BJ (cell line): ENCODE measurements around the gene UBE2D2. TPM values are rescaled to one million over a fixed set of nuclear protein-coding genes. Genes with fewer than 3 reads are reported as not detected.

Source experiments
- CTCF ChIA-PET: fragments of 350-600 bp; formaldehyde crosslinking; extraction: SDS; loops from one replicate; lab custom pipeline; 2021; ENCODE audit warnings: antibody characterized with exemption, inconsistent platforms; lab: Yijun Ruan, JAX
- POLR2A ChIA-PET: fragments of 300-600 bp; sonication (Branson Sonifier 250); formaldehyde crosslinking; extraction: SDS; loops from one replicate; lab custom pipeline; 2021; ENCODE audit warnings: antibody characterized with exemption; lab: Charles Lee
- DNase-seq: peaks from one replicate; pipeline ENCODE4 v3.0.0-alpha.2; 2011; ENCODE audit warnings: low read depth
- H3K27me3 ChIP-seq: 2 replicates; pipeline ENCODE4 v1.6.0; 2011; ENCODE audit warnings: low read length; ENCODE audit not compliant: control insufficient read depth, insufficient read depth
- H3K36me3 ChIP-seq: 2 replicates; pipeline ENCODE4 v1.5.1; 2011; ENCODE audit warnings: low read length; ENCODE audit not compliant: control insufficient read depth, insufficient read depth
- H3K4me3 ChIP-seq: 2 replicates; pipeline ENCODE4 v1.5.1; 2011; ENCODE audit warnings: low read depth, mild to moderate bottlenecking, control low read depth, low read length
- CTCF ChIP-seq: IDR thresholded peaks from 2 replicates; pipeline ENCODE4 v1.5.1; 2011; ENCODE audit warnings: low read depth, mild to moderate bottlenecking, control low read depth, inconsistent platforms, low read length, moderate library complexity; ENCODE audit not compliant: insufficient read depth
- polyA plus RNA-seq: library from polyadenylated mRNA; depleted of rRNA; stranded (reverse); fragments of >200 nt; gene quantifications from 2 replicates; pipeline ENCODE4 v1.2.3, GENCODE V29; 2011

UBE2D2 gene
- polyA plus RNA-seq, 1 experiment = 18.2 TPM

GRCh38 chr5:139646111-139646510, 85.0 kb downstream of the UBE2D2 start:
- H3K36me3 ChIP-seq = no peaks in the 10 kb centered on the region
- ChIA-PET POLR2A (no interaction called here), CTCF (interaction anchor here (0.9 kb wide), 1 partner anchor 50 kb away, joined by 3 read pairs; no protein-coding TSS in a partner anchor)
- no peaks in the 10 kb centered on the region for H3K27me3 ChIP-seq
- no peak for DNase-seq
- no peak for TF ChIP-seq CTCF
- no peak overlapping the region for H3K4me3 ChIP-seq

DNA sequence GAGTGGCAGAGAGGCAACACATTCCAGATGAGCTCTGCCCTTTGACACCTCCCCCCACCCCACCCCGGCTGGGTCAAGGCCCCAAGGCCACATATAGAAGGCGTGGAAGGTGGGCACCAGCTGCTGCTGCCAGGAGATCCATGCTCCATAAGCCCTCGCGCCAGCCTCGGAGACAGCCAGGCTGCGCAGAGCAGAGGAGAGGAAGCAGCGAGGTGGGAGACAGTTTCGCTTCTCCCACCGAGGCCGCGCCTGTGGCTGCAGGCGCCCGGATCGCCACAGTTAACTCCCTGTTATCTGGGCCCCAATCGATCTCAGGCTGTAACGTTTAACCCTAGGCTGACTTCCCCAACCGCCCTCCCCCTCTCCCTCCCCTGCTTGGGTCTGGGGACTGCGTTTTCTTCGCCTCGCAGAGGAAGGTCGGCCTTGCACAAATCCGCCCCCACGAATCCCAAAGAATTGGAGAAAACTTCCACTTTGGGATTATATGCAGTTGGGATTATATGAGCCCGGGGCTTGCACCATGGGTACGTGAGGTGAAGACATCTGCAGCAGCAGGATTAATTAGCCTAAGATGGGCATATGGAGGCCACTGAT, 85.9 kb downstream of the UBE2D2 start:
- POLR2A ChIA-PET = interaction anchor here (1.5 kb wide), 1 partner anchor 9 kb away, joined by 14 read pairs; no protein-coding TSS in a partner anchor
- no peak for TF ChIP-seq CTCF
- CTCF ChIA-PET = interaction anchor here (6.6 to 8.9 kb wide), 2 partner anchors 12 to 120 kb away, joined by 50 to 137 read pairs; no protein-coding TSS in a partner anchor
- no peak overlapping the region for H3K4me3 ChIP-seq
- no peaks in the 10 kb centered on the region for H3K36me3 ChIP-seq
- no peak for DNase-seq
- no peaks in the 10 kb centered on the region for H3K27me3 ChIP-seq

- DNase-seq = no peak
- Histone ChIP-seq H3K4me3 (peak overlapping the region; percentile 91), H3K27me3 (no peaks in the 10 kb centered on the region), H3K36me3 (no peaks in the 10 kb centered on the region)
- POLR2A ChIA-PET = interaction anchor here (0.7 to 1.5 kb wide), 6 partner anchors 10 to 61 kb away, joined by 4 to 14 read pairs (median 11); no protein-coding TSS in a partner anchor
- CTCF ChIA-PET = interaction anchor here (0.8 to 8.9 kb wide), 4 partner anchors 12 to 119 kb away, joined by 3 to 137 read pairs (median 28); no protein-coding TSS in a partner anchor
- TF ChIP-seq CTCF = no peak
Measured at GRCh38 chr5:139647506-139648204, 86.5 kb downstream of the UBE2D2 start.

DNA sequence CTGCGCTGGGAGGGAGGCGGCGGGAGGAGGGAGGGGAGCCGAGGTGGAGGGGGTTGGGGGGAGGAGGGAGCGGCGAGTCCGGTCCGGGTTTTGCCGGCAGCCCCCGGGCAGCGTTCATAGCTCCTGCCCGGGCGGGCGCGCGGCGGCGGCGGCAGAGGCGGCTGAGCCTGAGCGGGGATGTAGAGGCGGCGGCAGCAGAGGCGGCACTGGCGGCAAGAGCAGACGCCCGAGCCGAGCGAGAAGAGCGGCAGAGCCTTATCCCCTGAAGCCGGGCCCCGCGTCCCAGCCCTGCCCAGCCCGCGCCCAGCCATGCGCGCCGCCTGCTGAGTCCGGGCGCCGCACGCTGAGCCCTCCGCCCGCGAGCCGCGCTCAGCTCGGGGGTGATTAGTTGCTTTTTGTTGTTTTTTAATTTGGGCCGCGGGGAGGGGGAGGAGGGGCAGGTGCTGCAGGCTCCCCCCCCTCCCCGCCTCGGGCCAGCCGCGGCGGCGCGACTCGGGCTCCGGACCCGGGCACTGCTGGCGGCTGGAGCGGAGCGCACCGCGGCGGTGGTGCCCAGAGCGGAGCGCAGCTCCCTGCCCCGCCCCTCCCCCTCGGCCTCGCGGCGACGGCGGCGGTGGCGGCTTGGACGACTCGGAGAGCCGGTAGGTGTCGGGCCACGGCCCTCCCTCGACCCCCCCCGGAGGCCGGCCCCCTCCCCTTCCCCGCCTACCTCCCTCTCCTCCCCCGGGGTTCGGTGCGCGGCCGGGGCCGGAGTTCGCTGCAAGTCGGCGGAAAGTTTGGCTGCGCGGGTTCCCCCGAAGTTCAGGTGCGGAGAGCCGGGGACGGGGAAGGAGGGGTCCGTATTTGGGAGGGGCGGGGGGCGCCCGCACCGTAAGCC, 87.3 kb downstream of the UBE2D2 start, which contains the start of gene CXXC5:
Gene CXXC5 (plus strand): TSS at position 145 of the 877 bp plus-strand sequence. CDS start 32,175 bp downstream, outside the sequence.
- no peaks in the 10 kb centered on the region for H3K36me3 ChIP-seq
- CTCF ChIA-PET = interaction anchor here (0.8 to 8.9 kb wide), 4 partner anchors 12 to 118 kb away, joined by 3 to 137 read pairs (median 28); no protein-coding TSS in a partner anchor
- DNase-seq = no peak
- H3K27me3 ChIP-seq = no peaks in the 10 kb centered on the region
- H3K4me3 ChIP-seq = peak within 1 kb of the TSS; percentile 91
- POLR2A ChIA-PET = interaction anchor here (0.7 to 1.5 kb wide), 6 partner anchors 10 to 61 kb away, joined by 4 to 14 read pairs (median 11); no protein-coding TSS in a partner anchor
- TF ChIP-seq CTCF = no peak
